T47D (cell line): ENCODE results near the gene ZNF20.
A peak's percentile ranks its signal among the peaks of the same experiment; 100 is the strongest.
"Not testable (repeated sequence)": the region's sequence is repeated elsewhere in the genome, so short reads cannot be mapped to it uniquely, and the experiment has no call there.

Experiments used
- DNase-seq, 2 experiments: peaks; one replicate each; pipeline versions ENCODE4 v3.0.0 to v3.0.0-alpha.2; 2011 to 2012; ENCODE audit warnings: low read depth in 1 of 2, low spot score in 1 of 2
- JUND ChIP-seq: IDR thresholded peaks from 2 replicates; pipeline ENCODE4 v1.6.1; 2012; ENCODE audit warnings: low read depth
- in situ Hi-C: cut with HindIII; loops from 2 replicates; pipeline ENCODE4 v1.10.0; 2016; ENCODE audit warnings: low sequenced_read_pairs, low pct_unique_long_range_greater_than_20kb

The ZNF20 gene

DNA sequence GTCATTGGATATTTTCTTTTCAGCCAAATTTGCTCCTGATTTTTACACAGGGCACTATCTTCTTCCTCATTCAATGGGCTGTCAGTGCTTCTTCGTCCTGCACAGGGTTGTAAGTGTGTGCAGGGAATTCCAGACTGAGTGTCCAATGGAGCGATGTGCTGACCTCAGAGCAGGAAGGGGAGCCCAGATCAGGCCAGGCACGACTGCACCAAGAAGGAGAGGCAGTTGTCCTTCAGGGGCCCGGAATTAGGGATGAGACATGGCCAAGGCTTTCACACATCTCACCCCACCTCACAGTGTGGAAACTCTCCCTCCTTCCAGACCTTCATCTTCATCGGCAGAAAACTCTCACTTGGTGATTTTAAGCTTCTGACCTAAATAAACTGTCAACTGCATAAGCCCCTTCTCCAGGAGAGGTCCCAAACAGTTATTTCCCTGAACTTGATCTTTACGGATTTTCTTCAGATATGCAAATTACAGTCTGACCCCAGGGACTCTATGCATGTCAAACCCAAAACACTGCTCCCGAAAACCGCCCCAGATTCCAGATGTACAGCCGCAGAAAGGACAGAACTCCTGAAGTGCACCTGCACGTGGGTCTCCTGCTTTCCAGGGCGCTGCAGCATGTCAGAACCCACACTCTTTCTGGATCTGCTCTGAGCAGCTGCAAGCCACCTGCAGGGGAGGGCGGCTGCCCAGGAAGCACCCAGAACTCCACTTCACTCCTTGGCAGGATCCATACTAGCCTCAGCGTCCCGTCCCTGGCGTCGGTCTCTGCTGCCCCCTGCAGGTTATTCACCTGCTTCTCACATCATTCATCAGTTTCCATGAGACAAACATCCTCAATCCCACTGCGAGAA, 625 bp upstream of the ZNF20 start:
- TF ChIP-seq JUND = no peak
- peak; percentile 62 to 90 for DNase-seq
- in situ Hi-C loops = no loop called here

DNA sequence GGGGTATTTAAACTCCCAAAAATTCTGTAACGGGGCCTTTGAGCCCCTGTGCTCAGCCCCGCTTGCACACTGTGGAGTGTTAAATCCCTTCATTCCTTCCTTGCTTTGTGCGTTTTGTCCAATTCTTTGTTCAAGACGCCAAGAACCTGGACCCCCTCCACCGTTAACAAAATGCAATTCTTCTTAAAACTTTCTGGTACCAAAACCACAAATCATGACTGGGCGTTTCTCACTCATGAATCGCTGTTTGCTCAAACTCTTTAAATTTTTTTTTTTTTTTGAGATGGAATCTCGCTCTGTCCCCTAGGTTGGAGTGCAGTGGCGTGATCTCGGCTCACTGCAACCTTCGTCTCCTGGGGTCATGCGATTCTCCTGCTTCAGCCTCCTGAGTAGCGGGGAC, 881 bp downstream of the ZNF20 start:
- in situ Hi-C loops = no loop called here
- TF ChIP-seq JUND = no peak

DNA sequence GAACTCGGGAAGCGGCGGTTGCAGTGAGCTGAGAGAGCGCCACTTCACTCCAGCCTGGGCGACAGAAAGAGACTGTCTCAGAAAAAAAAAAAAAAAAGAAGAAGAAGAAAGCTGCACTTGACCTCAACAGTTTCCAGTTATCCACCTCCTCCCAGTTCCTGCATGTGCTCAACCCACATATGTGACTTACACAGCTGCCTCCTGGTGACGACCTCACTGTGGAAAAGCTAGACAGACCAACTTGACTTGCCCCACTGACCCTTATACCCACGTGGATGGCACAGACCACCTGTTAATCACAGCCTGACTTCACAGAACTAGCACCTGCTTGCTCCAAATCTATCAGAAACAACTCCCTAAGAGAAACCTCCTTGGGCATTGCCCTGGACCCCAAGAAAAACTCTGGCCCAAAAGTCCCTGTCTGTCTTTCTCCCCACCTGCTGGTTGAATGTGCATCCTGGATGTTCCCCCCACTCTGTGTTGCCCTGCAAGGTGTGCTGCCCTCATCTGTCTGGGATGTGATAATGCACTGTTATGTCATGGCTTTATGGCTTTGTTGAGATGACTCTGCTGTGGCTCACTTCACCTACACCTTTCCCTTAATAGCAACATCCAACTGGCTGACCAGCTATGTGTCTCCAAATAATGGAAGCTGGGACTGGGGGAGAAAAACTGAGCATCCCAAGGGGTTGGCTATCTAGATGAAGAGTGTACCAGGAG, 2.8 kb downstream of the ZNF20 start:
- in situ Hi-C loops = no loop called here
- DNase-seq = peak in 1 of 2 experiments; percentile 59
- no peak for TF ChIP-seq JUND

More for the DNA sequence above, 881 bp downstream of the ZNF20 start:
- no peak for DNase-seq

DNA sequence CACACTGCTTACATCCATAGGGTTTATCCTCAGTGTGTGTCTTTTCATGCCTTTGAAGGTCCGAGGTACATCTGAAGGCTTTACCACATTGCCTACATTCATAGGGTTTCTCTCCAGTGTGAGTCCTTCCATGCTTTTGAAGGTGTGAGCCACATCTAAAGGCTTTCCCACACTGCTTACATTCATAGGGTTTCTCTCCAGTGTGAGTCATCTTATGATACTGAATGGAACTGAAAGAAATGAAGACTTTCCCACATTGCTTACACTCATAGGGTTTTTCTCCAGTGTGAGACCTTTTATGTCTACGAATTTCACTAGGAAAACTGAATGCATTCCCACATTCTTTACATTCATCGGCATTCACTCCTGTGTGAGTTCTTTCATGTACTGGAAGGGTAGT, 7.1 kb downstream of the ZNF20 start:
- DNase-seq = peak in 1 of 2 experiments; percentile 16
- in situ Hi-C loops = no loop called here
- TF ChIP-seq JUND = no peak

DNA sequence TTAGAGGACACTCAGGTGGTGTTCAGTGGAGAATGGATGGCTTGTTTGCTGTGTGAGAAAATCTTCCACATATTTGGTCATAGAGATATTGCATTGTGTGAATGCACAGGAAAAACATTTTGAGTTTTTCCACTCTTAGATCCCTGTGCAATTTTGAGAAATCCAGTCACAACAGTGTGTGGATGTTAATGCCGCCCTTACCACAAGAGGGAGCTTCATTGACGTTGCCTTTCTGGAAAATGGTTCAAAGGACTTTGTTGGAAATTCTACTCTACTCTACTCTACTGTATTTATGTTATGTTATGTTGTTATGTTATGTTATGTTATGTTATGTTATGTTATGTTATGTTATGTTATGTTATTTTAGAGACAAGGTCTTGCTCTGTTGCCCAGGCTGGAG, 13.4 kb downstream of the ZNF20 start:
- in situ Hi-C loops = no loop called here
- peak in 1 of 2 experiments; percentile 36 for DNase-seq
- TF ChIP-seq JUND = no peak

DNA sequence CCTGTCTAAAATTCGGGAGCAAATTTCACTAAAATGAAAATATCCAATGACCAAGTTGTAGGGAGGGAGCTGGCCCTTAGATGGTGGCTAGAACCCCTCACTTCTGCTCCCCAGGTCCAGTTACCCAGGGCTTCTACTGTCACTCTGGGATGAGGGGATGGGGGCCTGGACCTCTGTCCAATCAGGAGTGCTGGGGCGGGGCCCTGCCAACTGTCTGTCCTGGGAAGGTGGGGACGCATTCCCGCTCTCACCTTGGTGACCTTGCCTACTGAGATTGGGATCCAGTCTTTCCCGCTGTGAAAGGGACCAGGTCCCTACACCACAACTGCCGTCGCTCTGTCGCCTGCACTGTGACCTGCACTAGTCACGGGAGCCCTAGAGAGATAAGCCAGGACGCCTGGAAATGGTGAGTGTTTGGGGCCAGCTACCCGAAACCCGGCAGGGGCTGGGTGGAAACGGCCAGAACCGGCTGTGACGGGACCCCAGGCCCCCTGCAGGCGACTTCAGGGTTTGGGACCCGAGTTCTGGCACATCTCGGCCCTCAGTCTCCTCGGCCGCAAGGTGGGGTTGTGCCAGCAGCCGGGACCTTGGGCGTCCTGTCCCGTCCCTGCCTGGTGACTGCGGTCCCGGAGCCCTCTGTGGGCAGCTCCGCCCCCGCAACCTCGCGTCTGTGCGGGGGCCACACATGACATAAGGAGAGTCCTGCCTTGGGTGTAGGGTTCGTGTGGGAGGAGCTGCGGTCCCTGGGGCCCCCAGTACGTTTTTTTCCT, 22.8 kb downstream of the ZNF20 start:
- in situ Hi-C loops = no loop called here
- TF ChIP-seq JUND = no peak

DNA sequence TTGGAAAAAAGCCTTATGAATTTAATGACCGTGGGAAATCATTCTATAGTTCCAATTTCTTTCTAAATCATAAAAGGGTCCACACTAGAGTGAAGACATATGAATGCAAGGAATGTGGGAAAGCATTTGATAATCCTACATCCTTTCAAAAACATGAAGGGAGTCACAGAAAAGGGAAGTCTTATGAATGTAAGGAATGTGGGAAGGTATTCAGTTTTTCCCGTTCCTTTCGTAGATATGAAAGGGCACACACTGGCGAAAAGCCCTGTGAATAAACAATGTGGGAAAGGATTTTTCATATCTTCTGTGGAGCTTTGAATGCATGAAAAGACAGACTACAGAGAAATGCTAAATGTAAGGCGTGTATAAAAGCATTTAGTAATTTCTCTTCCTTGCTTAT, 27.0 kb downstream of the ZNF20 start:
- DNase-seq = no peak
- in situ Hi-C loops = no loop called here
- no peak for TF ChIP-seq JUND

More for the DNA sequence above, 22.8 kb downstream of the ZNF20 start:
- no peak for DNase-seq

DNA sequence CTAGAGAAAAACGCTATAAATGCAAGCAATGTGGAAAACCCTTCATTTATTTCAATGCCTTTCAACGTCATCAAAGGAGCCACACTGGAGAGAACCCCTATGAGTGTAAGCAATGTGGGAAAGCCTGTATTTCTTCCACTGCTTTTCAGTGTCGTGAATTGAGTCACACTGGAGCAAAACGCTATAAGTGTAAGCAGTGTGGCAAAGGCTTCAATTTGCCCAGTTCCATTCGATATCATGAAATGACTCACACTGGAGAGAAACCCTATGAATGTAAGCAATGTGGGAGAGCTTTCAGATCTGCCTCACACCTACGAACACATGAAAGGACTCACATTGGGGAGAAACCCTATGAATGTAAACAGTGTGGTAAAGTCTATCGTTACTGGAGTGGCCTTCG, 27.4 kb downstream of the ZNF20 start:
- in situ Hi-C loops = no loop called here
- no peak for TF ChIP-seq JUND
- no peak for DNase-seq

DNA sequence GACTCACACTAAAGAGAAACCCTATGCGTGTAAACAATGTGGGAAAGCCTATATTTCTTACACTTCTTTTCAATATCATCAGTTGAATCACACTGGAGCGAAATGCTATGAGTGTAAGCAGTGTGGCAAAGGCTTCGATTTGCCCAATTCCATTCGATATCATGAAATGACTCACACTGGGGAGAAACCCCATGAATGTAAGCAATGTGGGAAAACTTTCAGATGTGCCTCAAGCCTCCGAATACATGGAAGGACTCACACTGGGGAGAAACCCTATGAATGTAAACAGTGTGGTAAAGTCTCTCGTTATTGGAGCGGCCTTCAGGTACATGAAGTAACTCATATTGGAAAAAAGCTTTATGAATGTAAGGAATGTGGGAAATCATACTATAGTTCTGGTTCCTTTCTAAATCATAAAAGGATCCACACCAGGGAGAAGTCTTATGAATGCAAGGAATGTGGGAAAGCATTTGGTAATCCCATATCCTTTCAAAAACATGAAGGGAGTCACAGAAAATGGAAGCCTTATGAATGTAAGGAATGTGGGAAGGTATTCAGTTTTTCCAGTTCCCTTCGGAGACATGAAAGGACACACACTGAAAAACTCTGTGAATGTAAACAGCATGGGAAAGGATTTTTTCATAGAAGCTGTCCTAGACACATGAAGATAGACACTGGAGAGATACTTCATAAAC, 28.1 kb downstream of the ZNF20 start:
- in situ Hi-C loops = no loop called here
- no peak for DNase-seq
- TF ChIP-seq JUND = no peak

DNA sequence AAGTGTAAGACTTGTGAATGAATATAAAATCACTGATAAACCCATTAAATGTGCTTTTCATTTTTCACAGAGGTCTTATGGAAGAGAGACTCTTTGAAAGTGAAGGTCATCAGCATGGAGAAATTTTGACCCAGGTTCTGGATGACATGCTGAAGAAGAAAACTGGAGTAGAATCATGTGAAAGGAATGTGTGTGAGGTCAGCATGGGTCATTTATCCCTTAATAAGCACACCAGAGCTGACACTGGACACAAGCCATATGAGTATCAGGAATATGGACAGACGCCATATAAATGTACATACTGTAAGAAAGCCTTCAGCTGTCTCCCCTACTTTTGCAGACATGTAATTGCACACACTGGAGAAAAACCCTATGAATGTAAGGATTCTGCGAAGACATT, 29.0 kb downstream of the ZNF20 start:
- no peak for TF ChIP-seq JUND
- no peak for DNase-seq
- in situ Hi-C loops = no loop called here

DNA sequence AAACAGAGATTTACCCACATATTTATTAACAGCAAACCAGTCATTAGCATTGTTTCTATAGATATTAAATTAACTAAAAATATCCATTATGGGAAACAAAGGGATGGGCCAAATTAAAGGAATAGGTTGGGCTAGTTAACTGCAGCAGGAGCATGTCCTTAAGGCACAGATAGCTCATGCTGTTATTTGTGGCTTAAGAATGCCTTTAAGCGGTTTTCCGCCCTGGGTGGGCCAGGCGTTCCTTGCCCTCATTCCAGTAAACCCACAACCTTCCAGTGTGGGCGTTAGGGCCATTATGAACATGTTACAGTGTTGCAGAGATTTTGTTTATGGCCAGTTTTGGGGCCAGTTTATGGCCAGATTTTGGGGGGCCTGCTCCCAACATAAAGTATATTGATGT, 36.2 kb downstream of the ZNF20 start:
- in situ Hi-C loops, DNase-seq: not testable (repeated sequence)

DNA sequence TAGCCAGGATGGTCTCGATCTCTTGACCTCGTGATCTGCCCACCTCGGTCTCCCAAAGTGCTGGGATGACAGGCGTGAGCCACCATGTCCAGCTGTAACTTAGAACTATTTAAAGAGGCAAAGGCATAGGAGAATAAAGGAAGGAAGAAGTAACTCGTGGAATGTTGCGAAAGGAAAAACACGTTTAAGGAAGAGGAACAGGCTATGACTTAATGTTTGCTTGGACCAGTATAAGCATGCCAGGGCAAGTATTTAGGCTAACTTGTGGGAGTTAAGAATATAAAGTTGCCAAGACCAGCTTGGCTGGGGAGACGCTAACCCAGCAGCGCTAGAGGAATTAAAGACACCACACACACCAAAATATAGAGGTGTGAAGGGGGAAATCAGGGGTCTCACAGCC, 42.1 kb downstream of the ZNF20 start:
- in situ Hi-C loops = no loop called here
- peak in 1 of 2 experiments; percentile 62 for DNase-seq
- no peak for TF ChIP-seq JUND
